GM21717 (cell line): Measurements from ENCODE around the gene VRK3.
"Not testable (repeated sequence)": the region's sequence is repeated elsewhere in the genome, so short reads cannot be mapped to it uniquely, and the experiment has no call there.

Experiments used
- ATAC-seq: cut with Tn5 transposase; IDR thresholded peaks from one replicate; pipeline ENCODE4 v1.9.1; 2021; ENCODE audit warnings: mild to moderate bottlenecking, moderate library complexity; ENCODE audit not compliant: unreplicated experiment

VRK3 gene

DNA sequence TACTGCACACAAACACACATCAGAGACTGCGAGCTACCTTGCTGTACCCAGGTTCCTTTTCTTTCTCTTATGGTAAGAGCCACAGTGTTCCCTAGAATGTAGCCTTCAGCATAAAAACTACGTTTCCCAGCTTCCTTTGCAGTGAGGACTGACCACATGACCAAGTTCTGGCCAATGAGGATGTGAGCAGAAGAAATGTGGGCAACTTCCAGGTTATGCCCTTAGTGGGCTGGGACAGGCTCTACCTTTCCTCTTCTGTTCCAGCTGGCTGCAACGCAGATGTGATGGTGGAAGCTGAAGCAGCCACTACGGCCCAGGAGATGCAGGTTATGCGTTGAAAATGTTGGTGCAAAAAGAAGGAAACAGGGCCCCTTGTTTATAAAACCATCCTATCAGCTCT lies 27.5 kb downstream of the VRK3 start:
- no peak for ATAC-seq

DNA sequence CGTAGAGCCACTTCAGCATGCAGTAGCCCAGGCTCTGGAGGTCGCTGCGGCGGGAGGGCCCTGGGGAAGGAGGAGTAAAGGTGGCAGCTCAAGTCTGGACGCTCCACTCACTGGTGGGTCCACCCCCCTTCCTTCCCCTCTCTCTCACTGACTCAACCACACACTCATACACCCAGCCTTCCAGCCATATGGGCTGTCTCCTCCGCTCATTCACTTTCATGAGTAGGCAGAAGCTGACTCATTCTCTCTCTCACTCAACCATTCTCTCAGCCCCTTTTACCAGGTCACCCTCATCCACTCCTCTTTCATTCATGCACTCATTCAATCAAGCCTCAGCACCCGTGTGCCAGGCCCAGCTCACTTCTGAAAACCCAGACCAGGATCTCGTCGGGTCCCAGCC lies 36.7 kb downstream of the VRK3 start:
- ATAC-seq: no peak

DNA sequence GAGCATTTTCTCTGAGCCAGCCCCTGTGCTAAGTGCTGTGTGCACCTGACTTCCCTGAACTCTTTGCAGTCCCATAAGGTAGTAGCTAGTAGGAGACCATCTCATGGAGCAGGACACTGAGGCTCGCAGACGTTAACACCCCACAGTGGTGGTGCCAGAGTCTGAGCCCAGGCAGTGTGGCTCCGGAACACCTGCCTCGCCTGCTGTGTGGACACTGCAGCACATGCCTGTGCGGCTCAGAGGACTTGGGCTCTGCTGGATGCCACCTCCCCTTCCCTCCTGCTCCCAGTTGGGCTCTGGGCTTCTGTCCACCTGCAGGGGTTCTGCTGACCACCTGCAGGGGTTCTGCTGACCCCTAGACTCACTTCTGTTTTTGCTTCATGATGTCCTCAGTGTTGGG lies 37.2 kb downstream of the VRK3 start:
- no peak for ATAC-seq

DNA sequence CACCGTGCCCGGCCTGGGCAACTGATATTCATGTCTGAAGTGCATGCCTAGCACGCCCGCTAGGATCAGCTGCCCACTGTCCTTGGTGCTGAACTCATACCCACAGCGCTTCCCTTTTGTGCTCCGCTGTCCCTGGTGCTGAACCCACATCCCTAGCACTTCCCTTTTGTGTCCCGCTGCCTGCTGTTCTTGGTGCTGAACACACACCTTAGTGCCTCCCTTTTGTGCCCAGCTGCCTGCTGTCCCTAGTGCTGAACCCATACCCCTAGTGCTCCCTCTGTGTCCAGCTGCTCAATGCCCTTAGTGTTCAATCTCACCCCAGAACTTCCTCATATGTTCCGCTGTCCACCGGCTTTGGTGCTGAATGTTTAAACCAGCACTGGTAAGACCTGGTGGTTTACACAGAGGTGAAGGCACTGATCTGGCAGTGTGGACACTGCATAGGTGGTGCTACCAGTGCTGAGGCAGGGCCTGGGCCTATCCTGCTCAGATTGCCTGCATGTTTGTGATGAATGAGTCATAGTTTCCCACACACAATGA lies 37.9 kb downstream of the VRK3 start:
- no peak for ATAC-seq

DNA sequence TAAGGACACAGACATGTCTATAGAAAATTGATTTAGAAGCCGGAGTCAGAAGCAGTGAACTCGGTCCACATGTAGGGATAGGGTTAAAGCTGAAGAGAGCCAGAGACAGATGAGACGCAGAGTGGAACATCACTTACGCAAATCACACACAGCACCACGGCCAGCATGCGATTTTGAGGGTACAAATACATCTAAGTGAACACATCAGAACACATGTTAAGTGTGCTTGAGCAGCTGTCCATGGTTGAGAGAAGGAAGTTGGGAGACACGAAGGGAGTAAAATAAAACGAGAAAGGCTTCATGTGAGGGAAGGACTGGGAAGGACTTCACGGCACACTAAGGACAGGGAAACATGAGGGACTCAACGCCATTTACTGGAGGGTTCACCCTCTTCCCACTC lies 38.8 kb downstream of the VRK3 start:
- no peak for ATAC-seq

DNA sequence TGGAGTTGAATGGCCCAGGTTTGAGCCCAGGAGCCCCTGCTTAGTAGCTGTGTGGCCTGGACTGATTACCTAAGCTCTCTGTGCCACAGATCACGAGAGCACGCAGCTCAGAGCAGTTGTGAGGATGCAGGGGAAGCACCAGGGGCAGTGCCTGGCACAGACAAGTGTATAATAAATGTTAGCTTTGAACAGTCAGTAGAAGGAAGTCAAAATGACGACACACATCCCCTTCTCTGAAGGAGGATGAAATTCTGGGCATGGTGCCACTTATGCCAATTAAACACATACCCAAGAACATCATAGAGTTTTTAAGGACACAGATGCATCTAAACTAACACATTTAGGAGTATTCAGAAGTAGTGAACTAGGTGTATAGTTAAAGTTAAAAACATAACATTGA lies 39.3 kb downstream of the VRK3 start:
- ATAC-seq: no peak

DNA sequence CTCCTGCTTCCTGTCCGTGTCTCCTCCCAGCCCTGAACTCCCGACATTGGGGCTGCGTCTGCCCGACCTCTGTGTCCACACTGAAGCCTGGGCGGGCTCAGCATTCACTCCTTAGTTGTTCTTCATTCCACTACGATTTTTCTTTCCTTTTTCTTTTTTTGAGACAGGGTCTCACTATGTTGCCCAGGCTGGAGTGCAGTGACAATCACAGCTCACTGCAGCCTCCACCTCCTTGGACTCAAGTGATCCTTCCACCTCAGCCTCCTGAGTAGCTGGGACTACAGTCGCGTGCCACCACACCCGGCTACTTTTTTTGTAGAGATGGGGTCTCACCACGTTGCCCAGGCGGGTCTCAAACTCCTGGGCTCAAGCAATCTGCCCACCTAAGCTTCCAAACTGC lies 40.7 kb downstream of the VRK3 start:
- no peak for ATAC-seq

DNA sequence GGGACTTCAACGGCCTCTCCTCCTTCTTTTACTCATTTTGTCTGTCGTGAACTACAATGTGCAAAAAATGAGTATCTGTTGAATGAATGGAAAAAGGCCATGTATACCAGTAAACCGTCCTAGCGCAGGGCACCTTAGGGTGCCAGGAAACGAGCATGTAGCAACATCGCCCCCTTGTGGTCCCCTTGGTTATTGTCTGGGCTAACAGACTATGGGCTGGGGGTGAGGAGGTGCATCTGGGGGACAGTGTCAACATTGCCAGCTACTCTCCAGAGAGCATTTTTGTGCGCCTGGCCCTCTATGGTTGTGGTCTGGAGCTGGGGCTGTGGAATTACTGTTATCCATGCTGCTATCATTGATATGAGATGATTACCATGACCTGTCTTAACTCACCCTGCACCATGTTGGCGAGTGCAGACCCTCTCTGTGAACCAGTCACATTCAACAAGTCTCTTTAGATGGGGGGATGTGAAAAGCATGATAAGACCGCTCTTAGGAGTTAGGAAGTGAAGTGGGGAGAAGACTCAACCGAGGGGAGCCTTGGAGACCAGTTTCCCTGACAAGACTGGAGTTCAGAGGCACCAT lies 41.4 kb downstream of the VRK3 start:
- ATAC-seq: no peak

DNA sequence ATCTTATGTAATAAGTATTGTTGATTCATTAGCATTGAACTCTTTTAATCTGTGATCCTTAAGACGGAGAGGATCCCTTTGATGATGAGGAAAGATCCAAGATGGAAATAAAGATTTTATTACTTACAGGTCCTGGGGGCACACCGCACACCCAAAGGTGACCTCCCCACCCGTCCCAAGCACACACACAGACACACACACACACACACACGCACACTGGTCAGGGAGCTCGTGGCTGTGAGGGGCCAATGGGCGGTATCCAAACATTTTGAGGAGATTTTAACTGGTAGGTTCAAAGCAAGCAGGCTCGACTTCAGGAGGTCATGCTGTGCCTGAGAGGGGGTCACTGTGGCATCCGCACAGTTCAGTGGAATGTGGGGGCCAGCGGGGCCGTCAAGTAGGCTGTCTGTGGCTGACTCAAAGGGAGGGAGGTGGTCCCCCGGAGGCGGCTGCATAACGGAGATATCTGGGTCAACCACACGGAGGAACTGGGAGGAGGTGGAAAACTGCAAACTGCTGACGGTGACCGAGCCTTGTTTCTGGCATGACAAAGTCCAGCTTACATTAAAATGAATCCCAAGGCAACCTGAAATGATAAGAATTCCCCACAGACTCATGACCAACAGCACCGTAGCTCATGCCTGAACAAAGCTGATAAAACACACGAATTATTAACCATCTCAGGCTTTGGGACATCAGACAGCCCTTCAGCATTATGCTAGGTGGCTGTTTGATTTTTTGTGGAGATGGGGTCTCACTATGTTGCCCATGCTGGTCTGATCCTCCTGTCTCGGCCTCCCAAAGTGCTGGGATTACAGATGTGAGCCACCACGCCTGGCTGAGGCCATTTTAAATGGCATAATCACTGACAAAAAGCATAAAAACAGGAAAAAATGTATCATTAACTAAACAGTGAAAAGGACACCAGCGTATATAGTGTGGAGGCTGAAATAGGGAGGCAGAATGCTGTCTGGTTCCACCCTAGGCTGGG lies 43.3 kb downstream of the VRK3 start:
- no peak for ATAC-seq

DNA sequence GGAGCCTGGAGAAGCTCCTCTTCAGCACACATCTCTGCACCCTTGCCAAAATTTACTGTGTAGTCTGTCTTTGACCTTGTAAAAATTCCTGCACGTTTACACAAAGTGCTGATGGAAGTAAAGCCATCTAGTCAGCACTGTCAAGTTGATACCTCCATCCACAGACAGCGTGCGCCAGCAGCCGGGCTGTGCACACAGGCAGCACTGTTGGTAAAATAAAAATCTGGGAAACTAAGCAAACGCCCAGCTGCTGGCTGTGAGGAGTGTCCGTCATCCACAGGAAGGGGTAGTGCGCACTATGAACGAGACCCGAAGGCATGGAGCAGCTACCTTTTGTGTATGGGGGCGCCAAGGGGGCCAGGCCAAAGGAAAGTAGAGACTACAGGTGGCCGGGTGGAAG lies 46.8 kb downstream of the VRK3 start:
- no peak for ATAC-seq

DNA sequence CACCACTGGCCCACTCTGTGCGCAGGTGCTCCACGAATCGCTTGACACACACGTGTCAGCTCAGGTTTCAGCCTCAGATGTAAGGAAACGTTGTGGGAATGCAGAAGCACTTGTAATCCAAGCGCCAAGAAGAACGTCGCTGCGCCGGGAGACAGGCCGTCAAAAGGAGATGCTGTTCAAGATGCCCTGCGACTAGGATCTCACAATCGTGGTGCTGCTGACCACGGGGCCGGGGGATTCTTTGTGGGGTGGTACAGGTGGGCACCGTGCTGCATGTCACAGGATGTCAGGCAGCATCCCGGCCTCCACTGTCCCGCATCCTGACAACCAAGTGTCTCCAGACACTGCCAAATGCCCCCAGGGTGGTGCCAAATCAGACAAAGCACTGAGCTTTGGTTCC lies 47.3 kb downstream of the VRK3 start:
- no peak for ATAC-seq

DNA sequence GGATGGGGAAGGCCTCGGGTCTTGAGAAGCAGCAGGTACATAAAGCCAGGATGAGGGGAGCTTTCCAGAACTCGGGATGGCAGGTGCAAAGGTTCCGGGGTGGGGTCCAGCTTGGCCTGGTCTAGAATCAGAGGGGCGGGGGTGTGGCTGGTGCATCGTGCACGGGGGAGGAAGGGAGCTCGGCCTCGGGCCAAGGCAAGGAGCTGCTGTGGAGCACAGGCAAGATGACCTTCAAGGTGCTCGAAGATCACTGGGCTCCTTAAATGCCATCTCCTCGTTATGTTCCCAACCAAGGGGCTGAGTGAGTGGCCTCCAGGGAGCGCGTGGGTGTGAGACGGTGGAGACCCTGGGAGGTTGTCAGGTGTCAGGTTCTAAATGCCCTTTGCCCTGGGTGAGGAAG lies 48.1 kb downstream of the VRK3 start:
- ATAC-seq: no peak

DNA sequence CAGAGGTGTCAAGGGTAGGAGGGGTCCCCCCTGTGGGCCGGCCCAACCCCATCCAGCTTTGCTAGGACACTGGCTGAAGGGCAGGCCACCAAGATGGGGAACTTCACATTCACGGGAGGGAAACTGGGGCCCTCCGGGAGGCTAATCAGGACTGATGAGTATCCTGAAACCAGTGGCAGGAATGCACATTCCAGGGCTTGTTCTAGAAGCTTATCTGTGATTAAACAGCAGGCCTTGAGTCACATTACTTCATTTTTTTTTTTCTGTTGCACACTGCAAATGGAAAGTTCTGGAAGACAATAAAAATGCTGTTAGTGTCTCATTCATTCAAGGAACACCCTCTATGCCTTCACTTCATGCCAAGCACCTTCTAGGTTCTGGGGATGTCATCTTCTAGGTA lies 48.7 kb downstream of the VRK3 start:
- no peak for ATAC-seq

DNA sequence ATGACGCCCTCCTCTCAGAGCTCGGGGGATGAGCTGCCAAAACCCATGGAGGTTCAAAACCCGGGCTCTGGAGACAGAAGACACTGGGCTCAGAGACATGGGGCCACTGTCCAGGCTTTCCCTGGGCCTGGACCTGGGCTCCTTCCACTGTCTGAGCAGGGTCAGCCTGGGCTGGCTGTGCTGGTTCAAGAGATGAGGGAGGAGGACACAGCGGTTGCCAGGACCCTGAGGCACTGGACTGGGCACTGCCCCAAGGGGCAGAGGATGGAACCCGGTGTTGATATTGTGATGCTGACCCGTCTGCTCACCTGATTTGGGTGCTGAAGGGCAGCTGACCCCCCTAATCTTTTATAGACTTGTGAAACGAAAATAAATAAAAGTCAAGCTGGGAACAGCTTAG lies 50.1 kb downstream of the VRK3 start:
- no peak for ATAC-seq

DNA sequence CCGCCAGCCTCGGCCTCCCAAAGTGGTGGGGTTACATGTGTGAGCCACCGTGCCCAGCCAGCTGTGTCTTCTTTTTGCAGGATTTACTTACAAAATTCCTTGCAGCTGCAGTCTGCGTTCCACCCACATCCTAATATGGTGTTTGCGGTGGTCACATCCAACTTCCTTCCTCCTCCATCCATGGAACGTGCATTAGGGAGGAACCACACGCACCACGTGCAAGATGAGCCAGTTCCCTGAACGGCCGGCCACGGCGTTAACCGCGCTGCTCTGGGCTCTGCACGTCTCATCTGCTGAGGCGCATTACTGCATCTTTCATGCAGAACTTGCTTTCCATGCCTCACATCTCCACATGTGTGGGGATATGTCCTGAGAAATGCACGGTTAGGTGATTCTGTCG lies 51.2 kb downstream of the VRK3 start:
- no peak for ATAC-seq

DNA sequence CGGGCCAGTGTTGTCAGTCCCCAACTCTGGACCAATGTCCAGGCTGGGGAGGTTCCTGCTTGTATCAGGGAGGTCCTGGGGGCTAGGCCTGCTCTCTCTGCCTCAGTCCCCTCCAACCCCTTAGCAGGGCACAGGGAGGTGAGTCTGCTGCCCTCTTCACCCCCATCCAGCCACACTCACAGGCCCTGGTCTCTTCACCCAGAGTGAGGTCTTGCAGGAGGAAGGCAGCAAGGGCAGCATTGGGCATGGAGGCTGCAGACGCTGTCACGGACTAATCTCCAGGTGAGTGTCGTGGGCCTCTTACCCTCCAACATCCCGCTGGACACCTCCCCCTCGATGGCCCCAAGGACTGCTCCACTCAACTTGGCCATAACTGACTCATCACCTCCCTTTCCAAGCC lies 52.3 kb downstream of the VRK3 start:
- no peak for ATAC-seq

DNA sequence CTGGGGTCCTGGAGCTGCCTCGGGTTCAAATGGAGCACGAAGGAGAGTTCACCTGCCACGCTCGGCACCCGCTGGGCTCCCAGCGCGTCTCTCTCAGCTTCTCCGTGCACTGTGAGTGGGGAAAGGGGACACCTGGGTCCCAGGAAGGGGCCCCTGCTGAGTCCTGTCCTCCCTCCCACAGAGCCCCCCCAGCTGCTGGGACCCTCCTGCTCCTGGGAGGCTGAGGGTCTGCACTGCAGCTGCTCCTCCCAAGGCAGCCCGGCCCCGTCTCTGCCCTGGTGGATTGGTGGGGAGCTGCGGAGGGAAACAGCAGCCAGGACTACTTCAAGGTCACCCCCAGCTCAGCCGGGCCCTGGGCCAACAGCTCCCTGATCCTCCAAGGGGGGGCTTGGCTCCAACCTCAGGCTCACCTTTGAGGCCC lies 53.2 kb downstream of the VRK3 start:
- ATAC-seq: no peak

DNA sequence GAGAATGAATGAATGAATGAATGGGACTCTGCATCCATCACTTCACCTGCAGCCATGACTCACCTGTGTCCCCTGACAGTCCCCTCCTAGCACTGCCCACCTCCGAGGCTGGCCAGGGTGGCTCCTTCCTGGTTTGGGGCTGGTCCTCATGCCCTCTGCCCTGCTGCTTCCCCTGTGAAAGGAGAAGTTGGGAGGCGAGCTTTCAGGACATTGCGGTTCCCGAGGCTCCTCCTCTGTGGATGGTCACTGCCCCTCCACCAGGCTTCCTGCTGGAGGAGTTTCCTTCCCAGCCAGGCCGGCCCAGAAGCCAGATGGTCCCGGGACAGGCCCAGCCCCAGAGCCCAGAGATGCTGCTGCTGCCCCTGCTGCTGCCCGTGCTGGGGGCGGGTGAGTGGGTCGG lies 55.8 kb downstream of the VRK3 start:
- not testable (repeated sequence) for ATAC-seq

DNA sequence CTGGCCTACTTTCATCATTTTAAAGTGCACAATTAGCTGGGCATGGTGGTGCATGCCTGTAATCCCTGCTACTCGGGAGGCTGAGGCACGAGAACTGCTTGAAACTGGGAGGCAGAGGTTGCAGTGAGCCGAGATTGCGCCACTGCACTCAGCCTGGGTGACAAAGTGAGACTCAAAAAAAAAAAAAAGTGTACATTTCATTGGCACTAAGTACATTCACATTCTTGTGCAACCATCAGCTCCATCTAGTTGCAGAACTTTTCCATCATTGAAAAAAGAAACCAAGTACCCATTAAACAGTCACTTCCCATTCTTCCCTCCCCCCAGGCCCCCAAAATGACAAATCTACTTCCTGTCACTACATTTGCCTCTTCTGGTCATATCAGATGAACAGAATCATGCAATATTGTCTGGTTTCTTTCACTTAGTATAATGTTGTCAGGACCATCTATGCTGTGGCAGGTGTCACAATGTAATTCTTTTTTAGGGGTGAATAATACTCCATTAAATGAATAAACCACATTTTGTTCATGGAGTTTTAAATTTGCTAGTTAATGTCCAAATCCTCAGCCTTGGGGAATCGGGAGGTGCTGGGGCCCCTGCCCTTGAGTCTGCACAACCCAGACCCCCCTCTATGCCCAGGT lies 56.8 kb downstream of the VRK3 start:
- ATAC-seq: no peak

DNA sequence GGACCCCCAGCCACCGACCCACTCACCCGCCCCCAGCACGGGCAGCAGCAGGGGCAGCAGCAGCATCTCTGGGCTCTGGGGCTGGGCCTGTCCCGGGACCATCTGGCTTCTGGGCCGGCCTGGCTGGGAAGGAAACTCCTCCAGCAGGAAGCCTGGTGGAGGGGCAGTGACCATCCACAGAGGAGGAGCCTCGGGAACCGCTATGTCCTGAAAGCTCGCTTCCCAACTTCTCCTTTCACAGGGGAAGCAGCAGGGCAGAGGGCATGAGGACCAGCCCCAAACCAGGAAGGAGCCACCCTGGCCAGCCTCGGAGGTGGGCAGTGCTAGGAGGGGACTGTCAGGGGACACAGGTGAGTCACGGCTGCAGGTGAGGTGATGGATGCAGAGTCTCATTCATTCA lies 64.2 kb downstream of the VRK3 start, which contains the start of gene SIGLEC11:
Gene SIGLEC11 (minus strand): TSS at position 193 of the 400 bp plus-strand sequence. CDS start 91 bp downstream, at position 102.
- not testable (repeated sequence) for ATAC-seq

DNA sequence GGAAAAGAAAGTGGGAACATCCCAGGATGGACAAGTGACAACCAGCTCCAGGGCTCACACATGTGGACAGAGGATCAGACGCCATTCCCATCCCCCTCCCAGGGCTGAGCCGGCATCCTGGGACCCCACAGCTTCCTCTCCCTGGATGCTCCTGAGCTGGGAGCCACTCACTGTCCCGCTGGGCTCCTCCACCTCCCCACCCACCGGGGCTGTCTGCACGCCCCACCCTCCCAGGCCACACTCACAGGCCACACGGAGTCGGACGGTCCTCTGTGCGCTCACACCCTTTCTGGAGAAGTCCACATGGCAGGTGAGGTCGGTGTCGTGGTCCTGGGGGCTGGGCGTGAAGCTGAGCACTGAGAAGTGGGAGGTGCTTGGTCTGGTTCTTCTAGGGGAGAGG lies 65.3 kb downstream of the VRK3 start:
- ATAC-seq: not testable (repeated sequence)
